Measurements from ENCODE around the gene LRMDA.

GRCh38 chr10:75550191-75550590 lies 118.8 kb downstream of the LRMDA start:
- TF ChIP-seq EP300 (IDR thresholded peaks at IDR 0.05) (no peak), CTCF (IDR thresholded peaks at IDR 0.05) (no peak), POLR2A (IDR thresholded peaks at IDR 0.05) (no peak)

All from tibial nerve (tissue), 4 donors.